HG02759 (cell line): ENCODE measurements around the gene PGLYRP2.
A peak's percentile ranks its signal among the peaks of the same experiment; 100 is the strongest.

Source experiments
- ATAC-seq: cut with Tn5 transposase; IDR thresholded peaks from one replicate; pipeline ENCODE4 v1.9.1; 2021; ENCODE audit warnings: mild to moderate bottlenecking, moderate library complexity; ENCODE audit not compliant: unreplicated experiment

PGLYRP2 gene

DNA sequence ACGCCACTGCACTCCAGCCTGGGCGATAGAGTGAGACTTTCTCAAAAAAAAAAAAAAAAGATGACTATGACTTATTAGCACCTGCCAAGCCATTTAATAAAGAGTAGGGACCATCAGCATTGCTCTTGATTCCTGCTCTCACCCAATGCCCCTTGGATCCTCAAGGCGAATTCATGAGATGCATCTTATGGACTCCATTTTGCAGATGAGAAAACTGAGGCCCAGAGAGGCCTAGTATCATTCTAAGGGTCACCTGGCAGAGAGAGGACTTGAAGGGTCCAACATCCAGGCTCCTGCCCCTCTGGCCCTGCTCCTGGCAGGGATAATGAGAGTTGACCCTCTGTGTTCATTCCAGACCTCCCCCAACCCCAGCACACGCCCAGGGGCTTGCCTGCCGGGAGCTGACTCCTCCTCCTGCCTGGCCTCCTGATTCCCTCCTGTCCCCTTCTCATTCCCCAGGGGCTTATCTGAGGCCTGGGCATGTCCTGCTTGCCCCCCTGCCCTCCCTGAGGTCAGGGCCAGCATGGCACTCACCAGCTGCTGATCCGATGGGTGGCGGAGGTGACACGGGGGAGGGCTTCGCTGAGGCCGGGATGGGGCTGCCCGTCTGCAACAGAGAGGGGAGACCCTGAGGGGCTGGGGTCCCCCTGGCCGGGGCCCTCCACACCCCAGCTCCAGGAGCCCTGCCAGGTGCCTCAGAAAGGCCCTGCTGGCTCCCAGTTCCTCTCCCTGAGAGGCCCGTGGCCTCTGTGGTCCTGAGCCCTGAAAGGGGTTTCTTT lies 37.0 kb downstream of the PGLYRP2 start:
- ATAC-seq: no peak

DNA sequence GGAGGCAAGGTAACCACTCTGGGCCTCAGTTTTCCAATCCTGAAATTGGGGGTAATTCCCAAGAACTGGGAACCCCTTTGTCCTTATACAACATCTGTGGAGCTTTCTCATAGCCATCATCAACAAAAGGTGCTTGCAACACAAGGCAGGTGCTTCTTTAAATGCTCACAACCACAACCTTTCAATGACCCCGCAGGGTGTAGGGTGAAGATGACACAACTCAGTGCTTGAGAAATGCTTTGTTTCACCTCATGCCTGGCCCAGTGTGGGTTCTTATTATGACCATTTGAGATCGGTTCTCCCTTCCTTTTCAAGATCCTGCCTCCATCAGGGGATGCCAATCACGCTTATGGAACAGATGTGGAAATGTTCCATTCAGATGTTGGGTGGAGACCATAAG lies 38.0 kb downstream of the PGLYRP2 start:
- no peak for ATAC-seq

DNA sequence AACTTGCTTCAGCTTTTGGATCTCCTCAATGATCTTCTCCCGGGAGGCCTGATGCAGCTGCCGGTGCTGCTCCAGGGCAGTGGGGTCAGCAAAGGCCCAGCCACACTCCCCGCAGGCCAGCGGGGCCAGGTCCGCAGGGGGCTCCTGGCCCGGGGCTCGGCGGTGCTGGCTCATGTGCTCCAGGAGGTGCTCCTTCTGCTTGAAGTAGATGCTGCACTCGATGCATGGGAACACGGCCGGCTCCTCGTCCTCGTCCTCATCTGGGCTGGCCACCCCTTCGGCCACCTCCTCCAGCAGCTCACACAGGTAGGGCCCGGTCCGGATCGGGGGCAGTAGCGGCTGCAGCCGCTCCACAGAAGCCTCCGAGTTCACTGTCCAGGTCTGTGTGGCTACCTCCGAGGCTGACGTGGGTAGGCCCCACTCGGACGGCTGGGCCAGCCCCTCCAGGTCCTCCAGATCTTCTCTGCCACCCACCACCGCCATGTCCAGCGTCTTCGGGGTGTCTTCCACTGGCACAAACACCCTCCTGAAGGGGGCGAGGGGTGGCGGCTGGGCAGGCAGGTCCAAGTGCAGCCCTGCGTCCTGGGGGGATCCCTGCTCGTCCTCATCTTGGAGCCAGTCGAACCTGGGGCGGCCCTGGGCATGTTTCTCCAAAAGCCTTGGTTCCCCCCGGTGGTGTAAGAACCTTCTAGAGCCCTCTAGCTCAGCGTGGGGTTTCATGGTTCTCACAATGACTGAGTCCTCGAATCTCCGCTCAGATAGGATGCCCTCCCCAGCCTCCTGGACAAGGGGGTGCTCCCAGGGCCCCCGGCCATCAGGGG lies 39.3 kb downstream of the PGLYRP2 start:
- ATAC-seq: no peak

DNA sequence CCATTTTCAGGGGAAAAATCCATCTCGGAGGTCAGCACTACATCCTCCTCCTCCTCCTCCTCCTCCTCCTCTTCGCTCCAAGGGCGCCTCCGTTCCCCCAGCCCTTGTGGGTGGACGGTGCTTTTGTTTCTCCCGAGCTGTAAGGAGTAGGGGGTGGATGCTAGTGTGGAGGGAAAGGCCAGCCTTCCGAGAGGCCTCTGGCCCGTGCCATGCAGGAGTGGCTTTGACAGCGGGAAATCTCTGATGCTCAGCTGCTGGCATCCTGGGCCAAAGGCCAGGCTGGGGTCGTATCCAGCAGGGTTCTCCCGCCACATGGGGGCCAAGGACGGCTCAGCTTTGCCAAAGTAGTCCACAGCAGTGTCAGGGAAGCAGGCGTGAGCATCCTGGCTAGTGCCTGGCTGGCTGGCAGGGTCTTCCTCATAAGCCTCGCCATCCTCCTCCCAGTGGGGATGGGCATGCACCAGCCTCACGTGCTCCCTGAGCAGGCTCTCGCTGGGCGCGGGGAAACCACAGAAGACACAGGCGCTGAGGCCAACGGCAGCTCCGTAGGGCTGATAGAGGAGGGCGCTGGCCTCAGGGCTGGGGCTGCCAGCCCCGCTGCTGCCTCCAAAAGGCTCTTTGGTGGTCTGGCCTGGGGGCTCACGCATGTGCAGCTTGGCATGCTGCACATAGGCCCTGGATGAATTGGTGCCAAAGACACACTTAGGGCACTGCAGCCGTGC lies 40.1 kb downstream of the PGLYRP2 start:
- ATAC-seq: no peak

DNA sequence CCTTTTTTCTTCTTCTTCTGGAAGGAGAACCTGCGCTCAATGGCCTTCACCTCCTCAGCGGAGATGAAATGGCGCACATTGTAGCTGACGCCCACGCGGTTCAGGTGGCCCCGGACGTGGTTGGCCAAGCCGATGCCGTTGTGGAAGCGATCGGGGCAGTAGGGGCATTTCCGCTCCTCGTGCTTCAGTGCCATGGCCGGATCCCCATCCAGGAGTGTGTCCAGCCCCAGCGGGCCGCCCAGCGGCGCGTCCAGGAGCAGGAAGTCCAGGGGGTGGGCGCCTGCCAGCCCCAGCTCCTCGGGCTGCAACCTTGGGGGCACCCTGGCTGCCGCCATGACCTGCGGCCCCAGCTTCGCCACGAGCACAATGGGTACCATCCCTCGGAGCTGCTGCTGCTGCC lies 40.7 kb downstream of the PGLYRP2 start:
- no peak for ATAC-seq

DNA sequence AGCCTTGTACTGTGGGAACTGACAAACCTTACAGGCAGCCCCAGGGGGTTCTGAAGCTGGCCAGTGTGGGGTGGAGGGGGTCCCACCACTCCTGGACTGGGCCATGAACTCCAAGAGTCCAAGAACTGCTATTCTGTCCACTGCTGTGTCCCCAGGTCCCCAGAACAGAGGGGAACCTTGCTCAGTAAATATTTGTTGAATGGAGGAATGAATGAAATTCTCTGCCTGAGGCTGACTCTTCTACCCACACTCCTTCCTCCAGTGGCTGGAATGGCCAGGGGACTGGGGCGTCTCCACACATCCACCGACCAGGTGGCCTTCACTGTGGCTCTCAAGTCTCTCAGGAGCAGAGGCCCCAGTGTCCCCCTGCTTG lies 41.2 kb downstream of the PGLYRP2 start:
- ATAC-seq: no peak

DNA sequence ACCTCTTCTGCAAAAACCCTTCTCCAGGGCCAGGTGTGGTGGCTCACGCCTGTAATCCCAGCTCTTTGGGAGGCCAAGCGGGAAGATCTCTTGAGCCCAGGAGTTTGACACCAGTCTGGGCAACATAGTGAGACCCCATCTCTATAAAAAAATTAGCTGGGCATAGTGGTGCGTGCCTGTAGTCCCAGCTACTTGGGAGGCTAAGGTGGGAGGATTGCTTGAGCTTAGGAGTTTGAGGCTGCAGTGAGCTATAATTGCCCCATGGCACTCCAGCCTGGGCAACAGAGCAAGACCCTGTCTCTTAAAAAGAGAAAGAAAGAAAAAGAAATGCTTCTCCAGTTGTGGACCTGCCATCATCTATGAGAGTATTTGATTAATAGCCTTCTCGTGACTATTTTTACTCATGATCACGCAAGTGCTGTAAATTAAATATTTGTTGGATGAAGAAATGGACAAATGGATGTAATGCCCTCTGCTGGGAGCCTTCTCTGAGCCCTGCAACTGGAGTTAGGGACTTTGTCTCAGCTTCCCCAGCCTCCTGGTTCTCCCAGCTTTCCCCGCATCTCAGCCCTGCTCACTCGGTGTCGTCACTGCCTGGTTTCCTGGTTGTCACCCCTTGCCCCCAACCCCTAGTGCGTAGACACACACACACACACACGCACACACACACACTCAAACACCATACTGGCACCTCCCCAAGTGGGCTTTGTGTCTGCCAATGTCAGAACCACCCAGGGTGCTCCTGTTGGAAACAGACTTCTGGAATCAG lies 41.8 kb downstream of the PGLYRP2 start:
- ATAC-seq: no peak

DNA sequence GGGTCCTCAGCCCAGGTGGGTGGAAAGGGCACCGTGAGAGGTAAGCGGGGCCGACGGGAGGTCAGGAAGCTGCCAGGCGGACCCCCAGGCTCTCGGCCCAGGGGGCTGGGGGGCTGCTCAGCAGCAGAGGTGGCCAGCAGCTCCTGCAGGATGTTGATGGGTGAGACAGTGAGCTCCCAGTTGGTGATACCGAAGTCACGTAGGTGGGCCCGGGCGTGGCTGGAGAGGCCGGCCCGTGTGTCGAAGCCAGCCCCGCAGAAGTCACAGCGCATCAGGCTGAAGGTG lies 42.5 kb downstream of the PGLYRP2 start:
- no peak for ATAC-seq

DNA sequence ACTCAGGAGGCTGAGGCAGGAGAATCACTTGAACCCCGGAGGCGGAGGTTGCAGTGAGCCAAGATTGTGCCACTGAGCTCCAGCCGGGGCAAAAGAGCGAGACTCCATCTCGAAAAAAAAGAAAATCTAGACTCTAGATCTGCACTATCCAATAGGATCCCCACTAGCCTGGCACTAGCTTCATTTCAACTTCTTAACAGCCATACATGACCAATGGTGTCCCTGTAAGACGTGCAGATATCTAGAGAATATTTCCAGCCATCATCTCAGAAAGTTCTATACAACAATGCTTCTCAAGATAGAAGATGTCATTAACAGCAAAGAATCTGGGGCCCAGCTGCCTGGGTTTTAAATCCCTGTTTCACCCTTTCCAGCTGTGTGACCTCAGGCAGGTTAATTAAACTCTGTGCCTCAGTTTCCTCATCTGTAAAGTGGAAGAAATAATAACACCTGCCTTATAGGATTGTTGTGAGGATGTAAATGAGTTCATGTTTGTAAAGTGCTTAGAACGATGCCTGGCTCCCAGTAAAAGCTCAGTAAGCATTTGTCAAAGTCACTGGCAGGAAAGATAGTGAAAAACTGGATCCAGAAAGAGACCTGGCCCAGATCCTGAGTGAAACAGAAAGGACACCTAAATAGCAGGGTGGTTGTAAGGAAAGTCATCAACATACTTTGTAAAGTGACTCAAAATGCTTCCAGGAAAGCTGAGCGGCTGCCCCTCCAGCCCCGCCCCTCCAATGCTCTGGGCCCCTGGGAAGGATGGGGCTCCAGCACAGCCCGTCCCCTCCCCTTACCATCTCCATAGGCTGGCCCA lies 43.1 kb downstream of the PGLYRP2 start:
- no peak for ATAC-seq

DNA sequence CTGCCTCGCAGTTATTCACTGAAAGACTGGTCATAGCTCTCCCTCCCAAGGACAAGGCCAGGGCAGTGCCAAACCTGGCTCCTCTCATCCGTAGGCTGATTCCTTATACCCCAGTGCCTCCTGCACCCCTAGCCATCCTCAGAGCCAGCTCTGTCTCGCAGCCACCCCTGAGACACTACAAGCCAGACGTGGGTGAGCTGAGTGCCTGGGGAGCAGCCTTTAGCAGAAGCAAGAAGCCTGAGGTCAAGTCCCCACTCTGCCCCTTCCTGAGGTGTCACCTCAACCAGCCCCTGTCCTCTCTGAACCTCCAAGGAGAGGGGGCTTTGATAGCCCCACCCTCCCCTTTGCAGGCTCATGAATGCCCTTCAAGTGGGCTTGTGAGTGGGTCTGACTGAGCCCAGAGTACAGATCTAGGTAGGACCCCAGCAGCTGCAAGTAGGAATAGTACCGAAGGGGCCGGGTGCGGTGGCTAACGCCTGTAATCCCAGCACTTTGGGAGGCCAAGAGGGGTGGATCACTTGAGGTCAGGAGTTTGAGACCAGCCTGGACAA lies 45.7 kb downstream of the PGLYRP2 start:
- no peak for ATAC-seq

DNA sequence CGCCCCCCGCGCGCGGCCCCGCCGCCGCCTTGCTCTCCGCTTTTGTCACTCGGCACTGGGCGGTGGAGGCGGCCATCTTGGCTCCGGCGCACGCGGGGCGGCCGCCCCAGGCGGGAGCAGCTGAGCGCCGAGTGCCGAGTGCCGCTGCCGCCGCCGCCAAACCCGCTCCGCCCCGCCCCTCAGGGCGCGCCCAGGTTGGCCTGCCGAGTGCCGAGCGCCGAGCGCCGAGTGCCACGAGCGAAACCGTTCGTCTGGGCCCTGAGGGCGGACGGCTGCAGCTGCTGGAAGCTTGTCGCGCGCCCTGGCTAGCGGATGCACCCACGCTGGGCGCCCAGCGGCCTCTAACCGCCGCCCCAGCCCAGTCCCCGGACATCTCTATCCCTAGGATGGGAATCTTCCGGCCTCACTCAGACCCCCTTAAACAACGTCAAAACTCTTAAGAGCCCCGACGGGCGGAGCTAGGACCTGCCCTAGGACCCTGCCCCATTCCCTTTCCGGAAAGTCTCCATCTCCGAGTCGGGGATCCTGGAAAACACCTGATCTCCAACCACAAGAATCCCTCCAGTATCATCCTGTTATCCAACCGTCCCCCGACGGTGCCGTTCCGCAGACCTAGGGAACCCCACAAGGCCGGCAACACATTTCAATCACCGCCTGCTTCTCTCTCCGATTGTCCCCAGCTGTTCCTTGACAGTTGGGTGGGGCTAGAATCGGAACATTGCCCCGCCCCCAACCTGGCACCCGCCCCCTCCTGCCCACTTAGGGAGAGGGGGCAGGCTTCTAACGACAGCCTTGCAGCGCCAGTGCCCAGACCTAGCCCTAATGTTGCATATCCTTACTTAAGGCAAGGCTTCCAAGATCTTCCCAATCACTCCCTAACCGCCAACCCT lies 46.4 kb downstream of the PGLYRP2 start:
- ATAC-seq: peak; percentile 73

DNA sequence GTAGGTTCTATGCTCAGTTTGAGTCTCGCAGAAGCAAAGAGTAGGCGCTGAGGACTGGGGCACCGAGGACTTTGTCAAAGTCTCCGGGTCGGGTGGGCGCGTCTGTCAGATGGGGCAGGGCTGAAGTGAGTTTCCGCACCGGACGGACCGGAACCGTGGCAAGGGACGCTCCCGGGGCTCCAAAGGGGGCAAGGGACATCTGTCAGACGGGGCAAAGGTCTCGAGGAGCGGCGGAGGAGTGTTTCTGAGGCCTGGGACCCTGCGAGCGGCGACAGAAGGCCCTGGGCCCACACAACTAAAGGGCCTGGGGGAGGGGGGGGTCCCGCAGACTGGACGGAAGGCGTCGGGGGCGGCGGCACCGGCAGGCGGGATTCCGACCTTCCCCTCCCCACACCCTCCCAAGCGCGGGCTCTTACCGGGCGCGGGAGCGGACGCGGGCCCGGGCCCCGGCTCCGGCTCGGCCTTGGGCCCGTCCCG lies 47.2 kb downstream of the PGLYRP2 start:
- no peak for ATAC-seq

DNA sequence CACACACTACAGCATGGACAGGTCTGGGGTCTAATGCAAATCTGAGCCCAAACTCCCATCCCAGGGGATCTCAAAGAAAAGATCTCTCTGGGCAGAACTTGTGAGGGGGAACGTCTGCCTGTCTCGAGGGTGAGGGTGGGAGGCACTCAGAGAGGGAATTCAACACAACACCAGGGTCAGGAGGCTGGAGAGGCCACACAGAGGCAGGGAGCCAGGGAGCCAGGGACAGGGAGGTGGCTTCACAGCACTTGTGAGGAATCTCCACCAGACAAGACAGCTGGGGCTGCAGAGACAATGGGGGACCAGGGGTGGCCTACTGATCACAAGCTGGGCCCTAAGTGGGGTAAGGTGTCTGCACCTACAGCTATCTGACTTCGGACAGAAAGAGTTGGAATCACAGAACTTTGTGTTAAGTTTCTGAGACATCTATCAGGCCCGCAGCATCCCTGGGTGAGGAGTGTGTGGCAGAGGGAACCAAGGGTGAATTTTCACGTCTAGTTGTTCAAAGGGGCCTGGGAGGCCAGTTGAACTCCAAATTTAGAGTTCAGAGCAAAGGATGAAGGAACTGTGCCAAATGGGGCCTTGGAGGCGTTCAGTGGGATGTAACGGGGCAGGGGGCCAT lies 47.8 kb downstream of the PGLYRP2 start:
- ATAC-seq: no peak

DNA sequence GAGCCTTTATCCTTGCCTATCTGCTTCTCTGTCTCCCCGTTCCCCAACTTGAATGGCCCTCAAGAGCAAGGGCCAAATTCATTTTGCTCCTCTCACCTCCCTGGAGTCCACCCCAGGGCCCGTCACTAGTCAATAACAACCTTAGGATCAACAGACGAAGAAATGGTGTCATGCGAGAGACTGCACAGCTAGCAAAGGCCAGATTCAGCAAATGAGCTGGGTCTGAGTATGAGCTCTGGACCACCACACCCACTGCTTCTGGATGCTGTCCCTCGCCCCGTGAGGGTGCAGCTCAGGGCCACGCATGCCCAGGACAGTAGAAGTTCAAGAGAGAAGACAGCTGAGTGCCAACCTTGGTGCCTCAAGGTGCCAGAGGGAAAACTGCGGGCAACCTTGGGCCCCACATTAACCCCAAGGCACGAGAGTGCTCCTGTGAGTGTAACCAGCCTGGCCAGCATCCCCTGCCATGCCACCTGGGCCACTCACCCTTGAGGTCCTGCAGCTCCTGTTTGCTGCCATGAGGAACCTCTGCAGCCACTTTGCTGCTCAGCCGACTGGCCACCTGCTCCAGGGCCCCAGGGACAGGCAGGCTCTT lies 48.7 kb downstream of the PGLYRP2 start:
- ATAC-seq: no peak

DNA sequence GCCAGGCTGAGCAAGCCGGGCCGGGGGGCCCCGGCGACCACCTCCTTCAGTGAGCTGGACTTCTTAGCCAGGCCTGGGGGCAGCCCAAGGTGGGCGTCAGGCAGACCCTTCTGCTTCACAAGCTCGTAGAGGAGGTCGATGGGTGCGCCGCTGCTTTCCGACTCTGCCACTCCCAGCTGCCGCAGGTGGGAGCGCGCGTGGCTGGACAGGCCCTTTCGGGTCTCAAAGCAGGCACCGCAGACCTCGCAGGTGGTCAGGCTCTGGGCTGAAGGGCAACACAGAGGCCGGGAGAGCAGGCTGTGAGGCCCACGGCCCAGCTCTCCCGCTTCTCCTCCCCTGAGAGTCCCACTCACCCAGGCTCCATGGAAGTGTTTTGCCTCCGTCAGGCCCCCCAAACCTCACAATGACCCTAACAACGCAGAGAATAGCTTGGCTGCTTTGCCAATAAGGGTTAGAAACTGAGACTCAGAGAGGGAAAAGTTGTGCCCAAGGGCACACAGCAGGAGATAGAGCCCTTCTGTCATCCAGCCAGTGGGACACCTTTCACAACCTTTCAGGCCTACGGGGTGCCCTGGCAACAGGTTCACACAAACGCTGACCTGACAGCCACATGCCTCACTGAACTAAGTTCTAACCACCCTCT lies 49.4 kb downstream of the PGLYRP2 start:
- ATAC-seq: no peak

DNA sequence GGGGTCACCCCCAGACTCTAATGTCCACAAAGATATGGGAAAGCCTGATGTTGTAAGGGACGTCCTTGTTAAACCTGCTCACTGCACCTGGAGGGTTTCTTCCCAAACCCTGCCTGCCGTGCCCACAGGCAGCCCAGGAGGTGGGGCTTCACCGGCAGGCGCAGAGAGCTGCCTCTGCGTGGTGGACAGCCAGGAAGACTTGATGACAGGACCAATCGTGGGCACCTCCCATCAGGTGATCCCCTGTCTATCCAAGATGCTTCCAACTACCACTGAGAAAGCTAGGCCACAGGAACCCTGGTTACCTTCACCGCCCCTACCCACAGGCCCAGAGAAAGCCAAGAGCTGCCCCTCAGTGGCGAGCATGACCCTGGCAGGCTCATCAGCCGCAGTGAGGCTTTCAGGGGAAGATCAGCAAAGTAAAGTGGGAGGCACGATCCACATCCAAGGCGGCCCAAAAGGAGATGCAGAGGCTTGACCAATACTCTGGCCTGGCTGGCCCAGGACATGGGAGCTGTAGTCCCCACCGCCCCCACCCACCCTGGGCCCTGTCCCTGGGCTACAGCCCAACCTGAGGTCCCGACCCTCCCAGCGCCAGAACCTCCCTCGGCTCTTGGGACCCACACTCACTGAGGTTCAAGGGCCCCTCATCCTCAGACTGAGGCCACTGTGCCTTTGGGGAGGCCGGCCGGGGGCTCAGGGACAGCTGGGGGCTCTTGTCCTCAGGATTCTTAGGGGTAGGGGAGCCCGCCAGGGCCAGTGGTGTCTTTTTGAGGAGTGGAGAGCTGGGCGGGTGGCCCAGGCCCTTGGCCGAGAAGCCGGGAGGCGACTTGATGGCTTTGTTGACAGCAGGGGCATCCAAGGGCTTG lies 50.1 kb downstream of the PGLYRP2 start:
- ATAC-seq: no peak
